Prostate gland (tissue), 2 donors: ENCODE data around the gene RNF113B.

Source experiments
- POLR2AphosphoS5 ChIP-seq: sonication (generic); formaldehyde crosslinking; IDR thresholded peaks from one replicate; pipeline ENCODE4 v1.6.1; 2017; ENCODE audit warnings: antibody characterized with exemption
- TF ChIP-seq, protein P1 (sequence below), 4 experiments: fragments of 200-600 bp in 2 of 4; fragments of 450-650 bp in 2 of 4; sonication (generic) in 2 of 4; IDR thresholded peaks; 1 replicate in 3 of 4; 2 replicates in 1 of 4; pipeline ENCODE4 v1.5.1; 2016 to 2019; ENCODE audit warnings: antibody characterized with exemption in 4 of 4, mild to moderate bottlenecking in 2 of 4, moderate library complexity in 2 of 4

DNA sequence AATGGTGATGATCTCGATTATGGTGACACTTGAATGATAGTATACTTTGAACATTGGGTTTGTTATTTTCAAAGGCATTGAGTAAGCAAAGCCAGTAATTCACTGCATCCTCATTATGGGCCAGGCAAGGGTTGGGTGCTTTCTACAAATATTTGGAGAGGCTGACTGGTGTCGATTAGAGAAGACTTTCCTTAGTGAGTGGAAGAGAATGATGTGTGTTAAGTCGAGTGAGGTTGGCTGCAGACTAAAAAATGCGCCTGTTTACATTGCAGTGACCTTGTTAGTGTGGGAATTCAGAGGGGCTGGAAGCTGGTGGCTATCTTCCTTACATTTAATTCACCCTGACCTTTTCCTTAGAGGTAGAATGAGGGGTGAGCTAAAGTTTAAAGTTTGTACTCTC lies 22.4 kb upstream of the RNF113B start:
- TF ChIP-seq, protein P1, sequence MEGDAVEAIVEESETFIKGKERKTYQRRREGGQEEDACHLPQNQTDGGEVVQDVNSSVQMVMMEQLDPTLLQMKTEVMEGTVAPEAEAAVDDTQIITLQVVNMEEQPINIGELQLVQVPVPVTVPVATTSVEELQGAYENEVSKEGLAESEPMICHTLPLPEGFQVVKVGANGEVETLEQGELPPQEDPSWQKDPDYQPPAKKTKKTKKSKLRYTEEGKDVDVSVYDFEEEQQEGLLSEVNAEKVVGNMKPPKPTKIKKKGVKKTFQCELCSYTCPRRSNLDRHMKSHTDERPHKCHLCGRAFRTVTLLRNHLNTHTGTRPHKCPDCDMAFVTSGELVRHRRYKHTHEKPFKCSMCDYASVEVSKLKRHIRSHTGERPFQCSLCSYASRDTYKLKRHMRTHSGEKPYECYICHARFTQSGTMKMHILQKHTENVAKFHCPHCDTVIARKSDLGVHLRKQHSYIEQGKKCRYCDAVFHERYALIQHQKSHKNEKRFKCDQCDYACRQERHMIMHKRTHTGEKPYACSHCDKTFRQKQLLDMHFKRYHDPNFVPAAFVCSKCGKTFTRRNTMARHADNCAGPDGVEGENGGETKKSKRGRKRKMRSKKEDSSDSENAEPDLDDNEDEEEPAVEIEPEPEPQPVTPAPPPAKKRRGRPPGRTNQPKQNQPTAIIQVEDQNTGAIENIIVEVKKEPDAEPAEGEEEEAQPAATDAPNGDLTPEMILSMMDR (IDR thresholded peaks at IDR 0.05) = no peak
- TF ChIP-seq POLR2AphosphoS5 = no peak
